HG03558 (cell line): ENCODE results near the gene PTPRT.

ENCODE experiments used
- ATAC-seq: cut with Tn5 transposase; IDR thresholded peaks from one replicate; pipeline ENCODE4 v1.9.1; 2021; ENCODE audit warnings: moderate number of reproducible peaks; ENCODE audit not compliant: unreplicated experiment; ENCODE audit errors: extremely low read depth

PTPRT gene

DNA sequence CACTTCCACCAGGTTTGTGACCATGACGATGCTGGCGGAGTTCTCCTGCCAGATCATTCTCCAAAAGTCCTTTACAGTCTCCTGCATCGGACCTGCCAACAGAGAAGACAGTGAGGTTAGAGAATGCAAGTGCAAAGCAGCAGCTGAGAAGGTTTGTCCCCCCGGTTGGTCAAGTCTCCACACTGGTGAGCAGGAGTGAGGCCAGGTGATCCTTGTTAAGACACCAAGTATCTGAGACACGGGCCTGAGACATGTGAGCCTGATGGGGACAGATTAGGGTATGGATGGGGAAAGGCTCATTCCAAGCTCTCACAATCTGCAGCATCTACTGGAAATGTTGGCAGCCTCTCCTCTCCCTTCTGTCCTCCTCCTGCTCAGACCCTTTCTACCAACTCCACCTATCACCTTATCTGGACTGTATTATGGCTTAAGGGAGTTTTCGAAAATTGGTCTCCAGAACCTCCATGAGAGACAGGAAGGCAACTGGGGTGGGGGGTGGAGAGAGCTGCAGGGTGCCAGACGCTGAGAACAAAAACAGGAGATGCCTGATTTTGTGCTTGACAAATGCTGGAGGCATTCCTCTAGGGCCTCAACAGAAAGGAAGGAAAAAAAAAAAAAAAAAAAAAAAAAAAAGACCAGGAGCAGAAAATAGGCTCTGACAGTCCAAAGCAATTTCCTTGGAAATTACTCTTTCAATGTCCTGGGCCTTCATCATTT is 1071.1 kb downstream of the PTPRT start:
- ATAC-seq = no peak

DNA sequence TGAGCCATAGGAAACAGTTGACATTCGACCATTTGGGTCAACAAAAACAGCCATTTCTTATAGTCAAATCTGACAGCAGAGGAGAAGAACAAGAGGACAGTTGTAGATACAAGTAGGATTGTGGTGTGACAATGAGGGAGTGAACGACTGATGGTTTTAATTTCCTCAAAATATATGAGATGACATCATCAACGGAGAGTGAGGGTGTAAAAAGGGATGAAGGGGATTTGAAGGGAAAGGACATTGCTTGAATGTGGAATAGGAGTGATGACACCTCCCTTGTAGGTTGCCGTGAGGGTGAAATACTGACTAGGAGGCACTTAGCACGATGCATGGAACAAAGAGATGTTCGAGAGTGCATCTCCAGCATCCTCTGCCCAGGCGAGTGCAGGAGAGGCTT is 1071.7 kb downstream of the PTPRT start:
- ATAC-seq = no peak

GRCh38 chr20:42113236-42113635 is 1076.5 kb downstream of the PTPRT start:
- no peak for ATAC-seq

DNA sequence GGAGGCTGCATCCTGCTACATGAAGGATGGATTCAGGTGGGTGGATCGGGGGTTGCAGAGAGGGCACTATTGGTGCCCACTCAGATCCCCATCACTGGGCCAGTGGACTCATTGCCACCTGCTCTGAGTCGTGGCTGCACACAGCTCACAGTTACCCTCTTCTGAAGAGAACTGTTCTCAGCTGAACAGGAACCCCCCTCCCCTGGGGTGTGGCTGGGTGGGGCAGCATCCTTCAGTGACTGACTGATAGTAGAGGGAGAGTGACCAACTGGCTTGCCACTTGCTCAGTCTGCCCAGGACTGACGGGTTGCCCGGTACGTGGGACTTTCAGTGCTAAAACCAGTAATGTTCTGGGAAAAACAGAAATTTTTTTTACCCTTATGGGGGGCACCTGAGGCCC is 1077.5 kb downstream of the PTPRT start:
- no peak for ATAC-seq

GRCh38 chr20:42111349-42111748 is 1078.4 kb downstream of the PTPRT start:
- ATAC-seq = no peak

GRCh38 chr20:42110301-42110700 is 1079.4 kb downstream of the PTPRT start:
- no peak for ATAC-seq

DNA sequence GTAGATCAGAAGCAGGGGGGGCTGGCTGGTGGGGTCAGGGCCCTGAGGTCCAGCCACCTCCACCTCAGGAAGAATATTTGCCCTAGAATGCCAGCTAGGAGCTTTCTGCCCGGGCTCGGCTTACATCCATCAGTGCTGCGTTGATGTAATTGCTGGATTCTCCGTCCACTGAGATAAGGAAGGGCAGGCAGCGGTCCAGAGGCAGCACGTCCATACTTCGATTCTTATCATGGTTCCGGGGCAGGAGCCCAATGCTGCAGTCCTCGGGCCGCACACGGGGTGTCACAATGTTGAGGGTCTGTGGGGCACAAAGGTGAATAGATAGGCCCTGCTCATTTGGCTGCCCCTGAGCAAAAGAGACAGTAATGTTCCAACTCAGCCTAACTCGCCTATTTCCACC is 1087.7 kb downstream of the PTPRT start:
- no peak for ATAC-seq

DNA sequence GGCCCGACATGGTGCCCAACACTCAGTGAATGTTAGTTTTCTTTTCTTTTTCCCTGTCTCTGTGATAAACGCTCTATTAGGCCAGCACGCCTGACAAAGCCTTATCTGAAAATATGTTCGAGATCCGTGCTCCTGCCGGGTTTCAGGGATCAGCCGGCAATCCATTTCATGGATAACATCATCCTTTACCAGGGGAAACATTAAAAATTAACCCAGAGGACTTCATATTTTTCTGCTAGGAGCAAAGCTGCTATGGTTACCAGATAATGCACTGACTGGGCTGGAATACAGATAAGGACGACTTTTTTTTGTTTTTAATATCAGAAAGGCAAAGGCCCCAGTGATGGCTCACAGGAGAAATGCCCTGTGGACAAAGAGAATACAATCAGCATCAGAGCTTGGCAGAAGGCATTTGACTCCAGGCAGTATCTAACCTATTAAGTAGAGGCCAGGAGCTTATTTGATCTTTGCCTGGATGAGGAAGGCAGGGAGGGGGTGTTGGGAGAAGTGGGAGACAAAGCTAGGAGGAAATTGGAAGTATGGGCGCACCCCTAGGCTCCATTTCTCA is 1089.5 kb downstream of the PTPRT start:
- no peak for ATAC-seq

DNA sequence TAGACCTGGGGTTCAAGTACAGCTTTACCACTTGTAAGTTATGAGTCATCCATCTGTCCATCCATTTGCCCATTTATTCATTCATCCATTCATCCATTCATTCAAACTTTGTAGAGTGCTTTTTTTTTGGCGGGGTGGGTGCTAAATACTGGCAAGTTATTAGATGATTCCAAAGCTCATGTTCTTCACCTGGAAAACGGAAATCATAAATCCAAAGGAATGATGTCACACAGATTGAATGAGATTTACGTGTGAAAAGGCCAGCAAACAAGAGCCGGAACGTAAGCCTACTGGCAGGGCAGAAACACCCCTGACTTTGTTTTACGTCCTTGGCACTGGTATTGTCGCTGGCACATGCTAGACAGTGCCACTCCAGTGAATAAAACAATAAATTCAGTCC is 1090.6 kb downstream of the PTPRT start:
- ATAC-seq = no peak

DNA sequence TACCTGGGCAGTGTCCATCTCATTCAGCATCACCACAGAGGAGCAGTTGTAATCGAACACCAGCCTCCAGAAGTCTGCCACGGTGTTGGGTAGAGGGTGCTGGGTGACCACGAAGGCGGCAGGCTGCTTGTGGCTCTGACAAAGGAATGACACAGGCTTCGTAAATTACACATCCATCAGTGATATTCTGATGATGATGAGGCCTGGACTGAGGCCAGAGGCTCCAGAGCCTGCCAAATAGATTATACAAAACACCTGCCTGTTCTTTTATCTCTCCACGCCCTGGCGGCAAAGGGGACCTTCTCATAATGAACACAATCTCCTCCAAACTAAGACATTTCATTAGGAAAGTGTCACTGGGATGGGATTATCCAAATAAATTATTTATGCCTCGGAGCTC is 1091.3 kb downstream of the PTPRT start:
- no peak for ATAC-seq

DNA sequence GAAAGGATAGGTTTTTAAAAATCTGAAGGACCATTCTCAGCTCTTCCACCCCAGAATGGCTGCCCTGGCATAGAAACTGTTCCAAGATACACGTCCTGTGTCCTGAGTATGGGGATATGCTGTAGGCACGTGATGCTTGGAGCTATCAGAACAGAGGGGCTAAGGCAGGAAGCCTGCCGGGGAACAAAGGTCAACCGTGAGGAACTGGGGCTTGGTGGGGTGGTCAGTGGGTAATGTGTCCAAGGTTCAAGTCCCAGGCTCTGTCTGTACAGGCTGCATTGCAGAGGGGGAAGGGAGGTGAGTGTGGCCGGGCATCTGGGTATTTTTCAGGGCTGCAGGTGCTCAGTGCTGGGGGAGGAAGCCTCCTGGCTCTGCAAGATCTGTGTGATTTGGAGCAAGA is 1092.0 kb downstream of the PTPRT start:
- no peak for ATAC-seq

- no peak for ATAC-seq
These were observed 1094.5 kb downstream of the PTPRT start for GRCh38 chr20:42095221-42095620.

DNA sequence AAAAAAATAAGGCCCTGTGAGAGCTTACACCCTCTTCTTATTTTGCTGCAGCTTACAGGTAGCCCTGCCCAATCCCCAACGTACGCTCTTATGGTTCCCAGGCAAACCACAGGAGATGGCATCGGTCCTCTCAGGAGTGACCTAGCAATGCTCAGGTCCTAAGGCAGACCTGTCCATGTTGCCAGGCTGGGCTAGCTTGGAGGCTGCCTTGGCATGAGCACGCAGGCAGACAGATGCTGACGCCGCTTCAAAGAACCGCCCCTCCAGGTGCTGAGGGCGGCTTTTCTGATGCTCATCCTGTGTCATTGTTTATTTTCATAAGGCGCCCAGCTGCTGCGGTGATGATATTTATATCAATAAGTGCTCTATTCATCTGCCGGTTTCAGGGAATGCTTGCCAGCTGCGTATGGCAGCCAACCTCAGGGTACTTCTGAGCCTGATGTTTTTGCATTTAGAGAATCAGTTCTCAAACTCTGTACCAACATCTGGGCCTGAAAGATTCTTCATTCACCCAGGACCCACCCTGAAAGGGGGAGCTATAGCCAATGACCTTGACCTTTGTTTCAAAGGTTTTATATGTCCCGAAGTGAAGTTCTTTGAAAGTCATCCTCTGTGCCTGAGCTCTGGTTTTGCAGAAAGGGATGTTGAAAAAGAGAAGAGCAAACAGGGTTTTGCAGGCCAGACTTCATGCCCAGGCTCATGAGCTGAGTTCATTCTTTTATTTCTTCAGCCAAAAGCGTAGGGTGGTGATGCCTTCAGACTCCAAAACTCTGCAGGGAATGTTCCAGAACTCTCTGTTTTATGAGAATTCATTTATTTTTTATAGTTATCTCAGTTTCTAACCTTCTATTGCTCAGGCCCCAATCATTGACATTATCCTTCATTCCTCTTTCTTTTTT is 1095.9 kb downstream of the PTPRT start:
- no peak for ATAC-seq

DNA sequence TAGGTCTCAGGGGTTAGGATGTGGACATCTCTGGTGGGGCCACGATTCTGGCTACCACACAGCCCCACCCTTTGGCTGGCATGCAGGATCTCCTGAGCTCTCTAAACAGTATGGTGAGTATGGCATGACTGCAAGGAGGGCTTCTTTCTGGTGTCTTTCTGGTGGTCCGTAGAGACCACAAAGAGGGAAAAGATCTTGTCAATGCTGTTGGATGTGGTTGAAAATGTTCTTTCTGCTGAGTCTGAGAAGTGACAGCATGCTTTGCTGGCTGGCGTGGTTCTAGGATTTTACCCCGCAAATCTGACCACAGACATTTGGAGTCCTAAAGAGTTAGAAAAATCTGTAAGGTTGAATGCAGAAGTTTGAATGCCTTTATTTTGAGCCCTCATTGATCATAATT is 1096.7 kb downstream of the PTPRT start:
- ATAC-seq = no peak

DNA sequence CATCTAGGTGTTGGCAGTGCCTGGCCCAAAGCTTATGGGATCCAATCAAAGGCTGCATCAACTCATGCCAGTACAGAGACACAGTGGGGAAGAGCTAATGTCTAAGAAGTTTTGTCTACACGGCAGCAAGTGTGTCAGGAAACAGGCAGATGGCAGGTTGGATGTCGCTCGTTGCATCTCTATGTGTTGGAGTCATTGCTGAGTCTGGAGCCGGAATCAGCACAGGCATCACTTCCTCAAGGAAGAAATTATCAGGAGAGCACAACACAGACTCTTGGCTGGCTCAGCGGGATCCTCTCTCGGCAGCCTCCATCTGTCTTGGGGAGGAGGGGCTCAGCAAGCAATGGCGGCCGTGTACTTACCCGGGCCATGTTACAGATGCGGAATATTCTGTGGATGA is 1104.3 kb downstream of the PTPRT start:
- no peak for ATAC-seq

DNA sequence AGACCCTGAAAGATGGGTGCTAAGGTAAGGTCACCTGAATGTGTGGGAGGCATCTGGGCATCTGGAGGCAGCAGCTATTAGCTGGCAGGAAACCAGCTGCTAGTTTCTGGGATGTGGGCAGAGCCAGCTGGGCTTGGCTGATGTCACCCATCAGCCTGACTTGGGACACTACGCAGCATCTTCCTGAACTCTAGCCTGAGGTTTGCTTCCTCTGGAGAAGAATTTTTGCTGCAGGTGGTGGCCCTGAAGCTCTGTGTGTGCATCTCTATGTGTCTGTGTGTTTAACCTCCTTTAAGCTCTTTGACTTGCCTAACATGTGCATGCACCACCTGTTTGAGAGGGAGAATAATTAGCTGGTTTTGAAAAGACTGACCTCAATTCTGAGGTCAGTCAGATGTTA is 1106.4 kb downstream of the PTPRT start:
- ATAC-seq = no peak

DNA sequence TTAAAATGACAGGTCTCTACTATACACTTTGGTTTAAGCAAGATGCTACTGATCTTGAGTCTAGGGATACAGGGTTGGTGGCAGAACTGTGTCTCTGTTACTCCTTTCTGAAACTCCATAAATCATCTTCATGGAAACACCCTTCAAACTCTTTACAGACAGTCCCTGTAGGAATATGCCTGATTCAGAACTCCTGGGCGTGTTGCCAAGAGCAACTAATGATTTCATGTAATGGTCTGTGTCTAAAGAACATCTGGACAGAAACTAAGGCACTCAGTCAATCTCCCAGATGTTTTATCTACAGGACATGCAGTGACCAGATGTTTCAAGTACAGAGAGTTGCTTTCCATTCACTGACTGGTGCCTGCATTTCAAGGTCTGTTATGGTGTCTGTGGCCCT is 1107.1 kb downstream of the PTPRT start:
- ATAC-seq = no peak

DNA sequence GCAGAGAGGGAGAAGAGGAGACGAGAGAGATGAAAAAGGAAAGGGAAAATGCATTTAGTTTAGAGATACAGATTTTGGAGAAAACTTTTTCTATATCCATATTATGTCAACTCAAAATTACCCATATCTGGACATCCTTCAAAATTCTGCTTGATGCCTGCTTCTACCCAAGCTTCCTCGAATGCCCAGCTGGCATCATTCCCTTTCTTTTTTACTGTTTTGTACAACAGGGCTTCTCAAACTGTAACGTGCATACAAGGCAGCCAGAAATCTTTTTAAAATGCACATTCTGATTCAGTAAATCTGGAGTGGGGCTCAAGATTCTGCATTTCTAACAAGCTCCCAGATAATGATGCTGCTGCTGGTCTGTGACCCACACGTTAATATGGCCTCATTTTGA is 1108.8 kb downstream of the PTPRT start:
- ATAC-seq = no peak

DNA sequence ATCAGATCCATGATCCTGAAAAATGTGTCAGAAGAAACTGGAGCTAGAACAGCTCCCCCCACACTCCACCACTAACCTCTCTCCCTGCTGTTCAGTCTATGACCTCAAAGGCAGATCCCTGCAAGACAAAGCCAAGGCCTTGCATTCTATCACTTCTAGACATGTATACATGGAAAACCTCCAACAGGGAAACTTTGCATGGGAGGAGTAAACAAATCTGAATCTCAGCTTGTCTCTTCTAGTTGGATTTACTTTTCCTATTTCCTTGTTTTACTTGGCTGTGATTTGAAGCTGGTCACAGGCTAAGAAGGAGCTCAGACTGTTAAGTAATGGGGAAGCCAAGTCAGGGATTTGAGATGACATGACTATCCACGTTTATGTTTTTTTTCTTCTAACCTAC is 1114.8 kb downstream of the PTPRT start:
- no peak for ATAC-seq

DNA sequence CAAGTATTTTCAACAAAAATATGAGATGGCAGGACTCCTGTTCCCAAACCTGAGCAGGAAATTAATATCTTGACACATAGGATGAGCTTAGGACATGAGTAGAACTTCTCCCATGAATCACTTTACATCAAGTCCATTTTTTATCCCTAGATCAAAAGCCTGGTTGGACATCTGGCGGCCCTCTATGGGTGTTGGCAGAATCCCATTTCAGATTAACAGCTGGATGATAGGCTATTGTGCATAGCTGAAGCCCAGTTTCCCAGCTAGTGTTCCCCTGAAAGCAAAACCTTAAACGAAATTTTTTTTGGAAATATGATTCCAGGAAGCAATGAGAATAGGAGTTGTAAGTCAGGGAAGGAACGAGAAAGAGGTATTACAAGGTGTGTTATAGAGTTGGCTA is 1122.1 kb downstream of the PTPRT start:
- no peak for ATAC-seq

GRCh38 chr20:42067174-42067573 is 1122.5 kb downstream of the PTPRT start:
- ATAC-seq = no peak
